ENCODE measurements around the gene SMAD7. TPM values are rescaled to one million over a fixed set of nuclear protein-coding genes. Genes with fewer than 3 reads are reported as not detected.
A peak's percentile ranks its signal among the peaks of the same experiment; 100 is the strongest.

The SMAD7 gene
- total and polyA plus RNA-seq, 2 experiments from 2014 or later: 11.8 to 29.8 TPM

- H3K4me1 ChIP-seq (ENCODE audit: insufficient read depth): peaks cover 11% of the 10 kb centered on the region
- H3K27ac Mint-ChIP-seq: no peak overlapping the region
- H3K4me2 ChIP-seq: no peak overlapping the region
- no peaks in the 10 kb centered on the region for H3K79me2 ChIP-seq (replicated peaks; ENCODE audit: insufficient read depth)
- no peaks in the 10 kb centered on the region for H3K9me2 ChIP-seq (ENCODE audit: insufficient read depth)
- H4K20me1 ChIP-seq (replicated peaks; ENCODE audit: insufficient read depth): no peaks in the 10 kb centered on the region
- no peaks in the 10 kb centered on the region for H3K36me3 Mint-ChIP-seq (ENCODE audit: low read depth)
- H2AFZ ChIP-seq: no peak overlapping the region
- DNase-seq (ENCODE audit: low spot score): no peak
- no peaks in the 10 kb centered on the region for H3K9me3 Mint-ChIP-seq
- no peaks in the 10 kb centered on the region for H3K36me3 ChIP-seq (ENCODE audit: insufficient read depth)
- no peaks in the 10 kb centered on the region for H3F3A ChIP-seq (replicated peaks; ENCODE audit: low read depth)
- TF ChIP-seq STAT1 (IDR thresholded peaks at IDR 0.05; ENCODE audit: unreplicated experiment) (no peak), ETS1 (IDR thresholded peaks at IDR 0.05) (no peak), CREB1 (CRISPR knock-in tag; IDR thresholded peaks at IDR 0.05; ENCODE audit: low read depth) (no peak), JUNB (IDR thresholded peaks at IDR 0.05; ENCODE audit: unreplicated experiment) (no peak), EZH2 (IDR thresholded peaks at IDR 0.05; ENCODE audit: low read depth, unreplicated experiment) (no peak), POLR2AphosphoS5 (IDR thresholded peaks at IDR 0.05; ENCODE audit: low read depth) (no peak)
- H3K27me3 ChIP-seq (ENCODE audit: insufficient read depth): no peaks in the 10 kb centered on the region
- ATAC-seq: no peak
- peaks cover 30% of the 10 kb centered on the region for H3K4me1 Mint-ChIP-seq
- no peak overlapping the region for H3K4me3 Mint-ChIP-seq
- H3K27ac ChIP-seq (ENCODE audit: low read depth): no peak overlapping the region
- no peak overlapping the region for H3K4me3 ChIP-seq
- peaks cover 10% of the 10 kb centered on the region for H3K27me3 Mint-ChIP-seq (ENCODE audit: insufficient read depth, low read depth, poor library complexity)
Measured at GRCh38 chr18:48891721-48892120, 59.0 kb downstream of the SMAD7 start.

GRCh38 chr18:48889981-48890762 lies 60.6 kb downstream of the SMAD7 start:
- no peaks in the 10 kb centered on the region for H3K36me3 ChIP-seq (ENCODE audit: insufficient read depth)
- Mint-ChIP-seq H3K36me3 (ENCODE audit: low read depth) (no peaks in the 10 kb centered on the region), H3K27ac (no peak overlapping the region), H3K4me3 (no peak overlapping the region), H3K4me1 (peaks cover 29% of the 10 kb centered on the region), H3K27me3 (ENCODE audit: insufficient read depth, low read depth, poor library complexity) (peaks cover 10% of the 10 kb centered on the region), H3K9me3 (no peaks in the 10 kb centered on the region)
- ATAC-seq: peak; percentile 24
- no peaks in the 10 kb centered on the region for H3K27me3 ChIP-seq (ENCODE audit: insufficient read depth)
- no peaks in the 10 kb centered on the region for H3K9me2 ChIP-seq (ENCODE audit: insufficient read depth)
- no peaks in the 10 kb centered on the region for H3F3A ChIP-seq (replicated peaks; ENCODE audit: low read depth)
- H3K4me3 ChIP-seq: no peak overlapping the region
- peak overlapping the region; percentile 74 for H2AFZ ChIP-seq
- no peak for DNase-seq (ENCODE audit: low spot score)
- no peak overlapping the region; the same call in 1 of the 2 replicates for H3K4me2 ChIP-seq
- H3K4me1 ChIP-seq (ENCODE audit: insufficient read depth): peaks cover 11% of the 10 kb centered on the region
- TF ChIP-seq ZNF114 (CRISPR knock-in tag; IDR thresholded peaks at IDR 0.05) (no peak), STAT1 (IDR thresholded peaks at IDR 0.05; ENCODE audit: unreplicated experiment) (no peak), JUNB (IDR thresholded peaks at IDR 0.05; ENCODE audit: unreplicated experiment) (no peak), ETS1 (IDR thresholded peaks at IDR 0.05) (no peak), ZNF462 (CRISPR knock-in tag; IDR thresholded peaks at IDR 0.05) (no peak), CREB1 (CRISPR knock-in tag; IDR thresholded peaks at IDR 0.05; ENCODE audit: low read depth) (no peak), POLR2AphosphoS5 (IDR thresholded peaks at IDR 0.05; ENCODE audit: low read depth) (no peak)
- no peaks in the 10 kb centered on the region for H4K20me1 ChIP-seq (replicated peaks; ENCODE audit: insufficient read depth)
- no peak overlapping the region for H3K27ac ChIP-seq (ENCODE audit: low read depth)
- H3K79me2 ChIP-seq (replicated peaks; ENCODE audit: insufficient read depth): no peaks in the 10 kb centered on the region
